ENCODE measurements around the gene SOX5.

The SOX5 gene

GRCh38 chr12:23585156-23585781 lies 364.2 kb downstream of the SOX5 start:
- no peak for DNase-seq

- no peak for DNase-seq
These were observed 367.6 kb downstream of the SOX5 start for GRCh38 chr12:23581913-23582312.

GRCh38 chr12:23579257-23579656 lies 370.2 kb downstream of the SOX5 start:
- DNase-seq, result no peak

- DNase-seq, result no peak
These were observed 373.1 kb downstream of the SOX5 start for GRCh38 chr12:23576372-23576771.

GRCh38 chr12:23569356-23569755 lies 380.1 kb downstream of the SOX5 start:
- DNase-seq, result no peak

GRCh38 chr12:23566133-23566532 lies 383.3 kb downstream of the SOX5 start:
- DNase-seq, result no peak

- DNase-seq, result no peak
These were observed 384.9 kb downstream of the SOX5 start for GRCh38 chr12:23564451-23565152.

- no peak for DNase-seq
These were observed 387.8 kb downstream of the SOX5 start for GRCh38 chr12:23561364-23562345.

- no peak for DNase-seq
These were observed 388.9 kb downstream of the SOX5 start for GRCh38 chr12:23560611-23561010.

- no peak for DNase-seq
These were observed 390.2 kb downstream of the SOX5 start for GRCh38 chr12:23559268-23559753.

- DNase-seq, result no peak
These were observed 392.8 kb downstream of the SOX5 start for GRCh38 chr12:23556661-23557060.

GRCh38 chr12:23555825-23556207 lies 393.7 kb downstream of the SOX5 start:
- no peak for DNase-seq

GRCh38 chr12:23555180-23555824 lies 394.2 kb downstream of the SOX5 start:
- DNase-seq, result no peak

GRCh38 chr12:23552417-23552816 lies 397.1 kb downstream of the SOX5 start:
- DNase-seq, result no peak

GRCh38 chr12:23550753-23551152 lies 398.7 kb downstream of the SOX5 start:
- DNase-seq, result no peak

- no peak for DNase-seq
These were observed 400.7 kb downstream of the SOX5 start for GRCh38 chr12:23548742-23549141.

- no peak for DNase-seq
These were observed 402.7 kb downstream of the SOX5 start for GRCh38 chr12:23546756-23547155.

GRCh38 chr12:23543767-23544166 lies 405.7 kb downstream of the SOX5 start:
- DNase-seq, result no peak

- DNase-seq, result no peak
These were observed 407.3 kb downstream of the SOX5 start for GRCh38 chr12:23542187-23542586.

- DNase-seq, result no peak
These were observed 408.9 kb downstream of the SOX5 start for GRCh38 chr12:23540572-23540971.

- no peak for DNase-seq
These were observed 413.2 kb downstream of the SOX5 start for GRCh38 chr12:23536293-23536692.

- no peak for DNase-seq
These were observed 414.0 kb downstream of the SOX5 start for GRCh38 chr12:23535441-23535840.

GRCh38 chr12:23534196-23534595 lies 415.3 kb downstream of the SOX5 start:
- DNase-seq, result no peak

Data from NCI-H187 treated with DMSO at 0.1 percent for 48 hours (cell line).